Tibial nerve (tissue), 4 donors: ENCODE measurements around the gene SLC25A21. TPM values are rescaled to one million over a fixed set of nuclear protein-coding genes. Genes with fewer than 3 reads are reported as not detected.

Experiments used
- DNase-seq, 2 donors: peaks; one replicate each; pipeline ENCODE4 v3.0.0-alpha.2; 2019; ENCODE audit warnings: low spot score in 2 of 2
- H3K27ac ChIP-seq, 4 donors: fragments of 200-600 bp; sonication (generic) in 3 of 4; one replicate each; pipeline ENCODE4 v1.5.1; 2017 to 2019; ENCODE audit warnings: mild to moderate bottlenecking in 1 of 4
- H3K27me3 ChIP-seq, 2 donors: fragments of 200-600 bp; sonication (generic) in 1 of 2; one replicate each; pipeline versions ENCODE4 v1.5.1 to v1.6.0; 2017 to 2019
- H3K36me3 ChIP-seq, 3 donors: fragments of 200-600 bp; sonication (generic); one replicate each; pipeline ENCODE4 v1.5.1; 2018 to 2019
- H3K4me1 ChIP-seq, 4 donors: fragments of 200-600 bp; sonication (generic) in 3 of 4; one replicate each; pipeline ENCODE4 v1.5.1; 2017 to 2019
- H3K4me3 ChIP-seq, 4 donors: fragments of 200-600 bp; sonication (generic) in 3 of 4; one replicate each; pipeline ENCODE4 v1.5.1; 2017 to 2019; ENCODE audit warnings: mild to moderate bottlenecking in 1 of 4, moderate library complexity in 1 of 4
- H3K9me3 ChIP-seq, 4 donors: fragments of 200-600 bp; sonication (generic) in 3 of 4; one replicate each; pipeline ENCODE4 v1.5.1; 2017 to 2019
- CTCF ChIP-seq, 5 experiments: fragments of 200-600 bp in 3 of 5; fragments of 450-650 bp in 2 of 5; sonication (generic) in 3 of 5; IDR thresholded peaks; one replicate each; pipeline ENCODE4 v1.5.1; 2016 to 2019; ENCODE audit warnings: antibody characterized with exemption in 5 of 5, mild to moderate bottlenecking in 3 of 5, moderate library complexity in 2 of 5
- EP300 ChIP-seq, 2 donors: sonication (generic); formaldehyde crosslinking; IDR thresholded peaks; one replicate each; pipeline ENCODE4 v1.6.1; 2017; ENCODE audit warnings: antibody characterized with exemption in 2 of 2, mild to moderate bottlenecking in 1 of 2
- POLR2A ChIP-seq, 2 donors: fragments of 450-650 bp; IDR thresholded peaks; one replicate each; pipeline ENCODE4 v1.6.1; 2017; ENCODE audit warnings: antibody characterized with exemption in 2 of 2, mild to moderate bottlenecking in 2 of 2, moderate library complexity in 2 of 2
- WGBS, 2 donors: methylation state at CpG; one replicate each; pipeline ENCODE4 v1.1.5; 2018; 5-methylcytosine and 5-hydroxymethylcytosine counted together
- total RNA-seq, 4 donors: library from RNA; depleted of rRNA; stranded (reverse); fragments of >200 nt; gene quantifications; one replicate each; pipeline ENCODE4 v1.1.0, GENCODE V29; 2016

SLC25A21 gene
- total RNA-seq, 4 donors from 2014 or later, result 0.30 to 0.98 (median 0.42) TPM; not detected in 1

GRCh38 chr14:37093364-37093763, 79.0 kb downstream of the SLC25A21 start:
- no peak overlapping the region for H3K4me3 ChIP-seq
- no peaks in the 10 kb centered on the region for H3K27me3 ChIP-seq
- H3K36me3 ChIP-seq, result no peaks in the 10 kb centered on the region
- TF ChIP-seq POLR2A (IDR thresholded peaks at IDR 0.05) (no peak), CTCF (IDR thresholded peaks at IDR 0.05) (no peak), EP300 (IDR thresholded peaks at IDR 0.05) (no peak)
- 60 to 63% methylated on average over 5 of the region's 5 CpGs for WGBS, 2 donors
- no peak for DNase-seq
- no peak overlapping the region for H3K27ac ChIP-seq
- H3K4me1 ChIP-seq, result no peaks in the 10 kb centered on the region
- H3K9me3 ChIP-seq, result no peaks in the 10 kb centered on the region

GRCh38 chr14:37091651-37092050, 80.8 kb downstream of the SLC25A21 start:
- TF ChIP-seq CTCF (IDR thresholded peaks at IDR 0.05) (no peak), POLR2A (IDR thresholded peaks at IDR 0.05) (no peak), EP300 (IDR thresholded peaks at IDR 0.05) (no peak)
- H3K9me3 ChIP-seq, result no peaks in the 10 kb centered on the region
- 86 to 89% methylated on average over 3 of the region's 3 CpGs for WGBS, 2 donors
- H3K27me3 ChIP-seq, result no peaks in the 10 kb centered on the region
- H3K4me3 ChIP-seq, result no peak overlapping the region
- H3K4me1 ChIP-seq, result no peaks in the 10 kb centered on the region
- H3K36me3 ChIP-seq, result no peaks in the 10 kb centered on the region
- no peak for DNase-seq
- no peak overlapping the region for H3K27ac ChIP-seq

- Histone ChIP-seq H3K27ac (no peak overlapping the region), H3K27me3 (no peaks in the 10 kb centered on the region), H3K4me1 (no peaks in the 10 kb centered on the region), H3K9me3 (no peaks in the 10 kb centered on the region), H3K36me3 (no peaks in the 10 kb centered on the region), H3K4me3 (no peak overlapping the region)
- no peak for DNase-seq
- TF ChIP-seq POLR2A (IDR thresholded peaks at IDR 0.05), result no peak
- no peak for TF ChIP-seq EP300 (IDR thresholded peaks at IDR 0.05)
- TF ChIP-seq CTCF (IDR thresholded peaks at IDR 0.05), result no peak
- WGBS, 2 donors, result 73 to 78% methylated on average over 6 of the region's 6 CpGs
Observed at GRCh38 chr14:37090026-37090425, 82.4 kb downstream of the SLC25A21 start.

- Histone ChIP-seq H3K27me3 (no peaks in the 10 kb centered on the region), H3K36me3 (no peaks in the 10 kb centered on the region), H3K27ac (no peak overlapping the region), H3K4me1 (no peaks in the 10 kb centered on the region), H3K9me3 (no peaks in the 10 kb centered on the region), H3K4me3 (no peak overlapping the region)
- TF ChIP-seq POLR2A (IDR thresholded peaks at IDR 0.05) (no peak), CTCF (IDR thresholded peaks at IDR 0.05) (no peak), EP300 (IDR thresholded peaks at IDR 0.05) (no peak)
- WGBS, 2 donors, result 59 to 72% methylated on average over 3 of the region's 3 CpGs
- no peak for DNase-seq
Observed at GRCh38 chr14:37089410-37089809, 83.0 kb downstream of the SLC25A21 start.

- H3K27me3 ChIP-seq, result no peaks in the 10 kb centered on the region
- WGBS, 2 donors, result 58 to 69% methylated on average over 9 of the region's 9 CpGs
- H3K27ac ChIP-seq, result no peak overlapping the region
- H3K9me3 ChIP-seq, result no peaks in the 10 kb centered on the region
- no peaks in the 10 kb centered on the region for H3K36me3 ChIP-seq
- H3K4me1 ChIP-seq, result no peaks in the 10 kb centered on the region
- H3K4me3 ChIP-seq, result no peak overlapping the region
- TF ChIP-seq EP300 (IDR thresholded peaks at IDR 0.05) (no peak), POLR2A (IDR thresholded peaks at IDR 0.05) (no peak), CTCF (IDR thresholded peaks at IDR 0.05) (no peak)
- no peak for DNase-seq
Observed at GRCh38 chr14:37088356-37089215, 83.8 kb downstream of the SLC25A21 start.
